ENCODE data around the gene WWP2.

Gene WWP2

GRCh38 chr16:69858191-69859104 lies 96.3 kb downstream of the WWP2 start:
- DNase-seq (ENCODE audit: low read depth in 2 of 2), result no peak

- DNase-seq (ENCODE audit: low read depth in 2 of 2), result no peak
Measured at GRCh38 chr16:69859105-69859989, 97.2 kb downstream of the WWP2 start.

GRCh38 chr16:69860233-69861231 lies 98.4 kb downstream of the WWP2 start:
- no peak for DNase-seq (ENCODE audit: low read depth in 2 of 2)

- DNase-seq (ENCODE audit: low read depth in 2 of 2), result no peak
Measured at GRCh38 chr16:69861292-69862030, 99.3 kb downstream of the WWP2 start.

- DNase-seq (ENCODE audit: low read depth in 2 of 2), result no peak
Measured at GRCh38 chr16:69863401-69864281, 101.5 kb downstream of the WWP2 start.

- DNase-seq (ENCODE audit: low read depth in 2 of 2), result no peak
Measured at GRCh38 chr16:69865701-69866100, 103.6 kb downstream of the WWP2 start.

GRCh38 chr16:69867784-69868560 lies 105.8 kb downstream of the WWP2 start:
- no peak for DNase-seq (ENCODE audit: low read depth in 2 of 2)

- DNase-seq (ENCODE audit: low read depth in 2 of 2), result no peak
Measured at GRCh38 chr16:69870761-69871160, 108.6 kb downstream of the WWP2 start.

- DNase-seq (ENCODE audit: low read depth in 2 of 2), result no peak
Measured at GRCh38 chr16:69871708-69872107, 109.6 kb downstream of the WWP2 start.

- no peak for DNase-seq (ENCODE audit: low read depth in 2 of 2)
Measured at GRCh38 chr16:69872888-69873287, 110.8 kb downstream of the WWP2 start.

- DNase-seq (ENCODE audit: low read depth in 2 of 2), result no peak
Measured at GRCh38 chr16:69873783-69874182, 111.7 kb downstream of the WWP2 start.

GRCh38 chr16:69874271-69874670 lies 112.1 kb downstream of the WWP2 start:
- DNase-seq (ENCODE audit: low read depth in 2 of 2), result no peak

GRCh38 chr16:69880640-69881133 lies 118.6 kb downstream of the WWP2 start:
- no peak for DNase-seq (ENCODE audit: low read depth in 2 of 2)

- no peak for DNase-seq (ENCODE audit: low read depth in 2 of 2)
Measured at GRCh38 chr16:69881141-69881540, 119.0 kb downstream of the WWP2 start.

- DNase-seq (ENCODE audit: low read depth in 2 of 2), result no peak
Measured at GRCh38 chr16:69883744-69884143, 121.6 kb downstream of the WWP2 start.

- no peak for DNase-seq (ENCODE audit: low read depth in 2 of 2)
Measured at GRCh38 chr16:69885722-69886121, 123.6 kb downstream of the WWP2 start.

GRCh38 chr16:69886726-69887125 lies 124.6 kb downstream of the WWP2 start:
- DNase-seq (ENCODE audit: low read depth in 2 of 2), result no peak

- DNase-seq (ENCODE audit: low read depth in 2 of 2), result no peak
Measured at GRCh38 chr16:69888005-69888590, 126.0 kb downstream of the WWP2 start.

Data from activated CD8-positive, alpha-beta memory T cell treated with anti-CD3 and anti-CD28 coated beads for 4 hours (primary cell).